Measurements from ENCODE around the gene WDFY2. TPM values are rescaled to one million over a fixed set of nuclear protein-coding genes. Genes with fewer than 3 reads are reported as not detected.
A peak's percentile ranks its signal among the peaks of the same experiment; 100 is the strongest.

The WDFY2 gene
- polyA plus RNA-seq, 3 donors = 13.0 to 19.1 (median 16.0) TPM

DNA sequence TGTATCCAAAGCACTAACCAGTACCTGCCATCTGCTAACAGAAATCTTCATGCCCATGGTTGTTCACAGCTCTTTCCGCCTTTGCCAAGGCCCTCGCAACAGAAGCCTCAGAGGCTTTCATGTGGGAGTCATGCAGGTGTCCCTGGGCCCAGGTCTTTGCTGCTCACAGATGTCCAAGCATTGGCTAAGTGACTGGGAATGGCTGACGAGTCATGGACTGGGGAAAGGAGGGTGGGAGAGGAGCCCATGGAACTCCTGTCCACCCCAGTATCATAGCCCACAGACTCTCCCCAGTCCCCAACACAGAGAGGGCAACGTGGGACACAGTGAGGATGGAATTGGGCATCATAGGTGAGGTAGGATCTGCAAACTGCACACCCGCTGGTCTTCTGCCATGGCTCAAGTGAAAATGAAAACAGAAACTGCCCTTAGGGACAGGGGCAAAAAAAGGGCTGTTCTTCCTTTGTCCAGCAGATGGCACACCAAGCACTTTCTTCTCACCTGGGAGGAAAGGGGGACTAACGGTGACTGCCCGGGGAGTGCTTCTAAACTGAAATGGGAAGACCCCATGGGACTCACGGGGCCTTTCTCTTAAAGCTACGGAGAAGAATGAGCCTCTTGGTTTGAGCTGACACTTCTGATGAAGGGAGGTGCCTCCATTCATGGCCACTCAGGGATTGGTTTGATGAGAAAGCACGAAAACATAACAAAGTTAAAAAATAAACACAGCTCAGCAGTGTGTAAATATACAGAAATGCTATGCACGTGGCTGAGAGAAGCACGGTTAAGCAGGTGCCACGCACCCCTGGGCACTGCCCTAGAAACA is 230.8 kb downstream of the WDFY2 start:
- peak in 5 of 11 donors; percentile 36 to 63 (median 51) for DNase-seq (ENCODE audit: extremely low read depth in 1 of 11, low read depth in 9 of 11, low spot score in 4 of 11)

GRCh38 chr13:51815848-51816247 is 231.6 kb downstream of the WDFY2 start:
- no peak for DNase-seq (ENCODE audit: extremely low read depth in 1 of 11, low read depth in 9 of 11, low spot score in 4 of 11)

DNA sequence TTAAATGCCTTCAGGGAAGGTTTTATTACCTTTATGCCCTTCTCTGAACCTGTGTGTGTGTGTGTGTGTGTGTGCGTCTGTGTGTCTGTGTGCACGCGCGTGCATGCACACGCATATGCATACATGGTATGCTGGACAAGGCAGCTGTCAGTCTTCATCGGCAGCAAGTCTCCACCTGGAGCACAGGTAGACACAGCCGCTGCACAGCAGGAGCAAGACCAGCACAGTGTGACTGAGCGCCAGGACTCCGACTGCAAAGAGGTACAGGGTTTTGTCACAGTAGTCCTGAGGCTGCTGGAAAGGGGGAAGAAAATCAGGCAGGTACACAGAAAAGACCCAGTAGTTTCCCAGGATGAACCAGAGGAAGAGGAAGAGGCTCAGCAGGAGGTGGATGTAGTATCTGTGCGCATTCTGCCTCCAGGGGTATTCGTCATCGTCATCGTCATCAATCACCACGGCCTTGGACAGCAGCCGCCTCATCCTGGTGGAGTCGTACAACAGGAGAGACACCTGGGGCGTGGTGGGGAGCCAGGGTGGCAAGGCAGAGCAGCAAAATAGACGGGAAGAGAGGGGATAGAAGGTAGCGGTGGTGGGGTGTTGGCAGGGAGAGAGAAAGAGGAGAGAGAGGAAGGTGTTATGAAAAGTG is 232.5 kb downstream of the WDFY2 start:
- no peak for DNase-seq (ENCODE audit: extremely low read depth in 1 of 11, low read depth in 9 of 11, low spot score in 4 of 11)

Other genes starting within 250 kb of the WDFY2 start
- 1 to 10 TPM in 1 of 3 donors, under 1 TPM in 2; 0.26 to 1.4 (median 0.65) TPM for gene SERPINE3, start 244.8 kb upstream of the WDFY2 start, polyA plus RNA-seq (ENCODE audit: insufficient read length in 3 of 3)
- 10 to 100 TPM; 30.9 to 40.1 (median 33.2) TPM for gene INTS6, start 131.4 kb upstream of the WDFY2 start, polyA plus RNA-seq (ENCODE audit: insufficient read length in 3 of 3)
- 10 to 100 TPM; 16.9 to 25.4 (median 19.7) TPM for gene DHRS12, start 219.7 kb downstream of the WDFY2 start, polyA plus RNA-seq (ENCODE audit: insufficient read length in 3 of 3)

Data from renal cortex interstitium (tissue), 11 donors.